Measurements from ENCODE around the gene TTC9B. TPM values are rescaled to one million over a fixed set of nuclear protein-coding genes. Genes with fewer than 3 reads are reported as not detected.

Gene TTC9B
- total RNA-seq, 1 donor from 2014 or later: not detected

DNA sequence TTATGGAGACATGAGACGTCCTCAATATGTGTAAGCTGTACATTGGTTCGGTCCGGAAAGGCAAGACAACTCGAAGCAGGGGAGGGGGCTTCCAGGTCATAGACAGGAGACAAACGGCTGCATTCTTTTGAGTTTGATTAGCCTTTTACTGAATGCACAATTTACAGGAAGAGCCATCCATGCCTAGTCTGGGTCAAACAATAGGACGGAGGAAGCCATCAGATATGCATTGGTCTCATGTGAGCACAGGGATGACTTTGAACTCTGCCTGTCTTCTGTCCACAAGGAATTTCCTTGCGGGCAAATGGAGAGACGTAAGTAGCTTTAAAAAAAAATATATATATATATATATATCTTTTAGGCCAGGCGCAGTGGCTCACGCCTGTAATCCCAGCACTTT is 10.2 kb upstream of the TTC9B start:
- no peak for ATAC-seq
- no peaks in the 10 kb centered on the region for H3K9me3 ChIP-seq
- peaks cover 8% of the 10 kb centered on the region for H3K36me3 ChIP-seq
- H3K4me1 ChIP-seq: peaks cover 26% of the 10 kb centered on the region
- peaks cover 32% of the 10 kb centered on the region for H3K27me3 ChIP-seq (ENCODE audit: low read depth)
- H3K4me3 ChIP-seq: no peak overlapping the region
- intact Hi-C loops (cut with DNase I): no loop called here
- H3K27ac ChIP-seq: no peak overlapping the region
- DNase-seq: no peak
- TF ChIP-seq, protein P1, sequence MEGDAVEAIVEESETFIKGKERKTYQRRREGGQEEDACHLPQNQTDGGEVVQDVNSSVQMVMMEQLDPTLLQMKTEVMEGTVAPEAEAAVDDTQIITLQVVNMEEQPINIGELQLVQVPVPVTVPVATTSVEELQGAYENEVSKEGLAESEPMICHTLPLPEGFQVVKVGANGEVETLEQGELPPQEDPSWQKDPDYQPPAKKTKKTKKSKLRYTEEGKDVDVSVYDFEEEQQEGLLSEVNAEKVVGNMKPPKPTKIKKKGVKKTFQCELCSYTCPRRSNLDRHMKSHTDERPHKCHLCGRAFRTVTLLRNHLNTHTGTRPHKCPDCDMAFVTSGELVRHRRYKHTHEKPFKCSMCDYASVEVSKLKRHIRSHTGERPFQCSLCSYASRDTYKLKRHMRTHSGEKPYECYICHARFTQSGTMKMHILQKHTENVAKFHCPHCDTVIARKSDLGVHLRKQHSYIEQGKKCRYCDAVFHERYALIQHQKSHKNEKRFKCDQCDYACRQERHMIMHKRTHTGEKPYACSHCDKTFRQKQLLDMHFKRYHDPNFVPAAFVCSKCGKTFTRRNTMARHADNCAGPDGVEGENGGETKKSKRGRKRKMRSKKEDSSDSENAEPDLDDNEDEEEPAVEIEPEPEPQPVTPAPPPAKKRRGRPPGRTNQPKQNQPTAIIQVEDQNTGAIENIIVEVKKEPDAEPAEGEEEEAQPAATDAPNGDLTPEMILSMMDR (IDR thresholded peaks at IDR 0.05): no peak

DNA sequence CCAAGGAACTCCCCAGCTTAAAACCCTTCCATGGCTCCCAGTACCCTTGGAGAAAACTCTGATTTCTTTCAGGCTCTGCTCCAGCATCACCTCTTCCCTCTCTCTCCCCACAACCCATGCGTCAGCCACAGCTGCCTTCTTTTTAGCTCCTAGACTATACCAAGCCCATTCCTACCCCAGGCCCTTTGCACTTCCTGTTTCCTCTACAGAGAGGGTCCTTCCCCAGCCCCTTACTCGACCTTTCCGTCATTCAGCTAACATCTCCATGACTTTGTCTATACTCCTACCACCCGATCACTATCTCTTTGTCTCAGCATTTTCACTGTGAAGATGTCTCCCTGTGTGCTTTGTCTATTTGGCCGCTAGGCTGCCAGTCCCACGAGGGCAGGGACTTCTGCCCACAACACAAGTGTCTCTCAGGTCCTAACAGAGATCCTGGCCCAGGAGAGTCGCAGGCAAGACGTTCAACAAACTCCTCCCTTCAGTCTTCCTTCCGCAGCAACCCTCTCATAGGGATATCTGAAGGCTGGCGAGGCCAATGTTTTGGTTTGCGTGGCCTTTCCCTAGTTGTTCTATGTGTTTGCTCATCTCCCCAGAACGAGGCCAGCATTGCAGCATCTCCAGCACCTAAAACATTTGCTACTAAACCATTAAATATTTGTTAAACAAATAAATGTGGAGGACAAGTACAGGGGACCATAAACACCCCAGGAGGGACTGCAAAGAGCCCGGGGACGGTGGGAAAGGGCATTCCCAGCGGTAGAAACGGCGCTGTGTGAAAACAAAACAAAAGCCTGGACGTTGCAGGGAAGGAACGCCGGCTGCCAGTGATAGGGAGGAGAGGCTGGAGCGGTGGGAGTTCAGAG is 7.5 kb upstream of the TTC9B start:
- Histone ChIP-seq H3K27ac (no peak overlapping the region), H3K27me3 (ENCODE audit: low read depth) (peaks cover 33% of the 10 kb centered on the region), H3K9me3 (no peaks in the 10 kb centered on the region), H3K4me1 (peaks cover 26% of the 10 kb centered on the region), H3K4me3 (peak overlapping the region; percentile 26), H3K36me3 (no peaks in the 10 kb centered on the region)
- intact Hi-C loops (cut with DNase I): no loop called here
- TF ChIP-seq, protein P1 (IDR thresholded peaks at IDR 0.05): no peak
- no peak for DNase-seq
- no peak for ATAC-seq

DNA sequence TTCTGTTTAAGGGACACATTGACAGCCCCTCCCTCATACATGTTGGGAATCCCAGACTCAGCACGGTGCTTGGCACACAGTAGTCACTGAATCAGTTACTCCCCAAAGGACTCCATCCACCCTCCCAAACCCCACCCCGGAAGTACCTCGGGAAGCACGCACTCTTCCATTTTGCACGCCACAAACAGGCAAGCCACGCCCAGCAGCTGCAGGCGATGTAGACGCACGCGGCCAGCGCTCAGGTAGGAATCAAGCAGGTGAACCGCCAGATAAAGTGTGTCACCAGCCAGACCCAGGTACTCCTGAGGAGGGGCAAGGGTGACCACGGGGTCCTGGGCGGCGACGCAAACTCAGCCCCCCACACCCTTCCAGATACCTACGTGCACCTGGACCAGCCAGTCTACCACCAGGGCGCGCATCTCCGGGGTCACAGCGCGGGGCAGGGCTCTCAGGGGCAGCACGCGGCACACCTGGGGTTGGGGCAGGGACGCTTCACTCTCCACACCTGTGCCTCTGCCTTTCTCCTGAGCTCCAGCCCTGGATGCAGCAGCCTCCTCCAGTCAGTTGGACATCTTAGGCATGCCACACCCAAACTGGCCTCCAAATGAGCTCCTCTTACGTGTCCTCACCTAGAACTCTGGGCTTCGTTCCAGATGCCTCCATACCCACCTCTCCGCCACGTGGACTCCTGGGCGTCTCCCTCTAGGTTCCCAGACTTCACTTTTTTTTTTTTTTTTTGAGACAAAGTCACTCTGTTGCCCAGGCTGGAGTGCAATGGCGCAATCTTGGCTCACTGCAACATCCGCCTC is 6.4 kb upstream of the TTC9B start:
- DNase-seq (no peak), ATAC-seq (no peak)
- intact Hi-C loops (cut with DNase I): no loop called here
- no peak overlapping the region for H3K4me3 ChIP-seq
- TF ChIP-seq, protein P1 (IDR thresholded peaks at IDR 0.05): no peak
- no peaks in the 10 kb centered on the region for H3K36me3 ChIP-seq
- H3K27ac ChIP-seq: no peak overlapping the region
- H3K27me3 ChIP-seq (ENCODE audit: low read depth): peaks cover 37% of the 10 kb centered on the region
- no peaks in the 10 kb centered on the region for H3K9me3 ChIP-seq
- peaks cover 26% of the 10 kb centered on the region for H3K4me1 ChIP-seq

DNA sequence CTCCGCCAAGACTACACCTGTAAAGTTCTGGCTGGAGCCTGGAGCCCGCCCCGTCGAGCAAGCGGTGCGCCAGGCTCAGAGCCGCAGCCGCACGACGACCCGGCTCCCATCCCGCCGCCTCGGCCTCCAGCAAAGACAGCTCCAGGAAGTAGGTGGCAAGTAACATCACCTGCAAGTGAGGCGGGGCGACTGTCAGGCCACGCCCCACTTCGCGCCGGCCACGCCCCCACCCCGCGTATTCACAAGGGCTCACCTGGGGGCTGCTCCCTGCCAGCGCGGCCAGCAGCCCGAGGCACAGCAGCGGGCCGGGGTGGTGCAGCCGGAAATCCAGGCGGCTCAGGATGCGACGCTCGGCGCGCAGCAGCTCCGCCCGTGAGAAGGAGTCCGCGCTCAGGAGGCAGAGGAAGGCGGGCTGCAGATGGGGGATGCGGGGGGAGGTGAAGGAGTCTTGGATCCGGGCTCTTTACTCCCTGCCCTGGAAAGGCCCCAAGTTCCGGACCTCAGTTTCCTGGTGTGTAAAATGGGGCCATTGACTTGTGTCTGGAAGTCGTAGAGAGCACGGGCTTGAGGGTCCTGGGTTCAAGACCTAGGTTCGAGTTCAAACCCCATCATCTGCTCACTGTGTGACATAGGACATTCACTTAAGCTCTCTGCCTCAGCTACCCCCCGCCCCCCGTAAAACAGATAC is 5.1 kb upstream of the TTC9B start:
- no peak overlapping the region for H3K27ac ChIP-seq
- TF ChIP-seq, protein P1 (IDR thresholded peaks at IDR 0.05): no peak
- no peaks in the 10 kb centered on the region for H3K9me3 ChIP-seq
- intact Hi-C loops (cut with DNase I): no loop called here
- ATAC-seq: peak in 1 of 2 donors; percentile 9
- no peak overlapping the region for H3K4me3 ChIP-seq
- peaks cover 48% of the 10 kb centered on the region for H3K27me3 ChIP-seq (ENCODE audit: low read depth)
- DNase-seq: no peak
- peaks cover 26% of the 10 kb centered on the region for H3K4me1 ChIP-seq
- H3K36me3 ChIP-seq: no peaks in the 10 kb centered on the region

DNA sequence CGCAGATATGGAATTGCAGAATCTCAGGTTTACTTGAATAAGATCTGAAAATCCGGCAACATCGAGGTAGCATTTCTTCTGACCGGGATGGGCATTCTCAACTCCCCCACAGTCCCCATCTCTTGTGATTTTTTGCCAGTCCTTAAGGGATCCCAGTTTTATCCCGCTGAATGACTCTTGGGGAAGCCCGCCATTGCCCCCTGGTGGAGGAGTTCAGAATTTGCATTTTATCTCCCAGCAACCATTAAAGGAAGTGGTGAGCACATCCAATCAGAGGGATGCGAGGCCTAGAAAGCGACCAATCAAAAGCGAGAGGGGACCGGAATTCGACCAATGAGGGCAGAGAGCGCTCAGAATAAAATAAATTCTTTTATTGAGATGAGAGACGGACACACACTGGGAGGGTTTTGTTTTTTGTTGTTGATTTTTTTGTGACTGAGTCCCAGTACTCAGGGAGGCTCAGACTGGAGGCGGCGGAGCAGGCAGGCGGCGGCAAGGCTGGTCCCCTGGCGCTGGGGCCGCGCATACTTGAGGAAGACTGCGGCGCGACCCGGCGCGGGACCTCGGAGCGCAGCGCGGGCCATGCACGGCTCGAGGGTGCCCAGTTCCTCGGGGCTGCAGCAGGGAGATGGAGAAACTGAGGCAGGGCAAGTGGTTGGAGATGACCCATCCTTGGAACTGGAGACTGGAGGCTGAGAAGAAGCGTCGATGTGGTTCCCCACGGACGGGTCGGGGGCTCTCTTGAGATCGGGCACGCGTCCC is 3.9 kb upstream of the TTC9B start:
- Histone ChIP-seq H3K27ac (no peak overlapping the region), H3K9me3 (no peaks in the 10 kb centered on the region), H3K36me3 (no peaks in the 10 kb centered on the region), H3K27me3 (ENCODE audit: low read depth) (peaks cover 61% of the 10 kb centered on the region), H3K4me3 (no peak overlapping the region), H3K4me1 (peaks cover 30% of the 10 kb centered on the region)
- intact Hi-C loops (cut with DNase I): no loop called here
- DNase-seq (peak; percentile 71), ATAC-seq (peak; percentile 84 to 86)
- TF ChIP-seq, protein P1 (IDR thresholded peaks at IDR 0.05): peak; percentile 84

Measured in lower lobe of right lung (tissue), 2 donors.